GM18499 (cell line): ENCODE results near the gene GH2.
"Not testable (repeated sequence)": the region's sequence is repeated elsewhere in the genome, so short reads cannot be mapped to it uniquely, and the experiment has no call there.

ENCODE experiments used
- ATAC-seq: cut with Tn5 transposase; IDR thresholded peaks from one replicate; pipeline ENCODE4 v1.9.1; 2021; ENCODE audit warnings: moderate number of reproducible peaks; ENCODE audit not compliant: insufficient read depth, unreplicated experiment

Gene GH2

DNA sequence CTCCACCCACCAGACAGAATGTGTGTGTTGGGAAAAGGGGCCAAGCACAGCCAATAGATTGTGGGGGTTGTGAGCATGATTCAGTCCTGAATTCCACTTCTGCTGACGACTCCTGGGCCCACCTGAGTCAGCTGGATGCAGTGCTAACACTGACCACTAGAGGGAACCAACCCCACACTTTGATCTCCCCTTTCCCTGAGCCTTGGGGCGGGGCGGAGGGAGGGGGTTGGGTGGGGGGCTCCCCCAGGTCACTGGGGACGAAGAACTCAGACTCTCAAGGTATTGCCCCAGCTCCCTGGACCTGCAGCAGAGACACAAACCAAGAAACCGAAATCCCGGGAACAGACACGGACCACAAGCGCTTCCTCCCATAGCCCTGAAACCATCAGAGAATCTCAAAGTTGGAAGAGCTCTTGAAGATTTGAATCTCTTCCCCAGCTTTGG lies 29.9 kb upstream of the GH2 start:
- no peak for ATAC-seq

DNA sequence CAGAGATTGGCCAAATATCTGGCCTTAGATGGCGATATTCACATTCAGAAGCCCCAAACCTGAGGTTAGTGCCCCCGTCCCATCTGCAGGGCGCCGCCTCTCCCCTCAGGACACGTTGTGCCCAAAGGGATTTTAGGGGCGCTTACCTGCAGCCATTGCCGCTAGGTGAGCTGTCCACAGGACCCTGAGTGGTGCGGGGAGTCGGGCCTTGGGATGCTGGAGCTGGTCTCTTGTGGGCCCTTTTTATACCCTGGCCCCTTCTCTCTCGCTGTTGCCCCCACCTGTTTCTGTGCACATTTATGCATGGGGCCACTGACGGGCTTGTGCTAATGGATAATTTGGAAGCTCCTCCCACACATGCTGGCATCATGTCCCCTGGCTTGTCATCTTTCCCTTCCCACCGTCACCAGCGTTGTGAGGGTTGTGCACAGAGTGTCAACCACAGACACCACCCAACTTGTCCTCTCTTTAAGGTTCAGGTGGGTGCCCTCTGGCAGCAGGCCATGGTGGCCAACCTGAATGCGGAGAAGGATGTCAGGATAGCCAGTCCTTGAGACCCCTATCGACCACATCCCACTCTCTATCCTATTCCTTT lies 29.4 kb upstream of the GH2 start, which contains the start of gene CSHL1:
Gene CSHL1 (minus strand): TSS at position 218 of the 595 bp plus-strand sequence. CDS start 62 bp downstream, at position 156.
- ATAC-seq, result no peak

DNA sequence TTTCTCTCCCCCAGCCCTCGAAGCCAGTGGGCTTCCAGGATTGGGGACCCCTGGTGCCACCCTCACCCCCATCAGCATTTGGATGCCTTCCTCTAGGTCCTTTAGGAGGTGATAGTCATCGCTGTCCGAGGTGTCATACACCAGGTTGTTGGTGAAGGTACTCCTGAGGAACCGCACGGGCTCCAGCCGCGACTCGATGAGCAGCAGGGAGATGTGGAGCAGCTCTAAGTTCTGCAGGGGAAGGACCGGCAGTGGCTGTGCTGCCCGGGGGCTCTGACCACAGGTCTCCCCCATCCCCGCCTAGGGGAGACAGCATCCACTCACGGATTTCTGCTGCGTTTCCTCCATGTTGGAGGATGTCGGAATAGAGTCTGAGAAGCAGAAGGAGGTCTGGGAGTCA lies 28.4 kb upstream of the GH2 start:
- ATAC-seq, result no peak

DNA sequence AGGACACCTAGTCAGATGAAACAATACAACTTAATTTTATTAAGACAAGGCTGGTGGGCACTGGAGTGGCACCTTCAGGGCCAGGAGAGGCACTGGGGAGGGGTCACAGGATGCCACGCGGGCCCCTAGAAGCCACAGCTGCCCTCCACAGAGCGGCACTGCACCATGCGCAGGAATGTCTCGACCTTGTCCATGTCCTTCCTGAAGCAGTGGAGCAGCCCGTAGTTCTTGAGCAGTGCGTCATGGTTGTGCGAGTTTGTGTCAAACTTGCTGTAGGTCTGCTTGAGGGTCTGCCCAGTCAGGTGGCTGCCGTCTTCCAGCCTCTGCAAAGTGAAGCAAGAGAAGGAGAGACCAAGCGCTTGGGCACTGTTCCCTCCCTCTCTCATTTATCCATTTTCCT lies 27.8 kb upstream of the GH2 start:
- not testable (repeated sequence) for ATAC-seq

DNA sequence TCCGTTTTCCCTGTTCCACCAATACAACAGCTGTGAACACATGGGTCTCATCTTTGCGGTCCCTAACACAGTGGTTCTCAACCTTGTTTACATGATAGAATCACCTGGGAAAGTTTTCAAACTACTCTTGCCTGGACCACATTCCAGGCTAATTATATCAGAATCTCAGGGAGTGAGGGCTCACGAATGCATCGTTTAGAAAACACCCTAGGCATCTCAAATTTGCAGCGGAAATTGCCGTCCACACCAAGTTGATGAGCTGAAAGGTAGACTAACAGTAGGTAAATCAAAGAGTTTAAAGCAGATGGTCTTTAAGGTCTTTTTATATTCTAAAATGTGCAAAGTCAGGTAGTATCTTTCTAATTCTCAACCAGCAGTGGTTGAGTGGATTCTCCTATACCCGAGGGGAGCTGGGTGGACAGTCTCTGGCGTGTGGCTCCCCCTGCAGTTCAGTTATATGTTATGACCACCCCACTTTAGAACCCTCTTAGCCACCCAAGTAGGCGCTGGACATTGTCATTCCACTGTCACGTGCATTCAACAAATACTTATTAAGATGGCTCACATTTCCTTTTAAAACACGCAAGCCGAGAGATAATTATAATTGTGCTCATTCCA lies 25.5 kb upstream of the GH2 start:
- not testable (repeated sequence) for ATAC-seq

DNA sequence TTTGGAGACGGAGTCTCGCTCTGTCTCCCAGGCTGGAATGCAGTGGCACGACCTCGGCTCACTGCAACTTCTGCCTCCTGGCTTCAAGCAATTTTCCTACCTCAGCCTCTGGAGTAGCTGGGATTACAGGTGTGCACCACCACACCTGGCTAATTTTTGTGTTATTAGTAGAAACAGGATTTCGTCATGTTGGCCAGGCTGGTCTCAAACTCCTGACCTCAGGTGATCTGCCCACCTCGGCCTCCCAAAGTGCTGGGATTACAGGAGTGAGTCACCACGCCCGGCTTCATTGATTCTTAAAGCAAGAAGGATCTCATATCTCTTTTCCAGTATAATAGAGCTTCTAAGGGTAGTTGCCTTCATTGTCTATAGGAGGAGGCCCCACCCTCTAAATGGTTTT lies 23.1 kb upstream of the GH2 start:
- ATAC-seq, result not testable (repeated sequence)

DNA sequence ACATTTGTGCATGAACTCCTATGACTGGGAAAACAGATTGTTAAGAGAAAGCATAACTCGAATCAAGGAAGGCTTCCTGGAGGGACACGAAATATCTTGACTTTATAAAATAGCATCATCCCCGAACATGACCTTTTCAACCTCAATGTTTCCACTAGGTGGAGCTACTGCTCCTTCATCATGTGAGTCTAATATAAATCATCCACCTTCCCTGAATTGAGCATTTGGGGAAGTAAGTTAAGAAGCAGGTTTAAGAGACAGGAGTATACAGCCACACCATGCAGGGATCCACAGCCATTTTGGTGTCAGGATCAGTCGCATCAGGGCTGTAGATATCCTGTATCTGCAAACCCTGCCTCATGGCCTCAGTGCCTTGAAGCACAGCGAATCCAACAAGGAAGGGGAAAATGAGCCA lies 22.1 kb upstream of the GH2 start:
- ATAC-seq, result not testable (repeated sequence)

DNA sequence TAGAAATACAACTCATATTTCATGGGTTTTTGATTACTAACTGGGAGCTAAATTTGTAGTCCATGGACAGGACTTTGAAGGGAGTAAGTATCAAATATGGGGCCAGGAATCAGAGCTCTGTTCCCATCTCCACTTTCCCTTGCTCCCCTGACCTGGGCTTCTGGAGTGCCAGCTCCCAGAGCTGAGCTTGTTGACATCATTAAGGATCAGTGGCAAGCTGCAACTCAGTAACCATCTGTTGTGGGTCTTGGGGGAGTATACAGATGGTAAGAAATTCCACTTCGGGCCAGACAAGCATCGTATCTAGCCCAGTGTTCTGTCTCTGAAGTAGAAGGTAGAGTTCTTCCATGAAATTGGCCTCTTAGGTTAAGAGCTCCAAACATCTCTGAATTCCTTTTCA lies 20.2 kb upstream of the GH2 start:
- ATAC-seq, result not testable (repeated sequence)

DNA sequence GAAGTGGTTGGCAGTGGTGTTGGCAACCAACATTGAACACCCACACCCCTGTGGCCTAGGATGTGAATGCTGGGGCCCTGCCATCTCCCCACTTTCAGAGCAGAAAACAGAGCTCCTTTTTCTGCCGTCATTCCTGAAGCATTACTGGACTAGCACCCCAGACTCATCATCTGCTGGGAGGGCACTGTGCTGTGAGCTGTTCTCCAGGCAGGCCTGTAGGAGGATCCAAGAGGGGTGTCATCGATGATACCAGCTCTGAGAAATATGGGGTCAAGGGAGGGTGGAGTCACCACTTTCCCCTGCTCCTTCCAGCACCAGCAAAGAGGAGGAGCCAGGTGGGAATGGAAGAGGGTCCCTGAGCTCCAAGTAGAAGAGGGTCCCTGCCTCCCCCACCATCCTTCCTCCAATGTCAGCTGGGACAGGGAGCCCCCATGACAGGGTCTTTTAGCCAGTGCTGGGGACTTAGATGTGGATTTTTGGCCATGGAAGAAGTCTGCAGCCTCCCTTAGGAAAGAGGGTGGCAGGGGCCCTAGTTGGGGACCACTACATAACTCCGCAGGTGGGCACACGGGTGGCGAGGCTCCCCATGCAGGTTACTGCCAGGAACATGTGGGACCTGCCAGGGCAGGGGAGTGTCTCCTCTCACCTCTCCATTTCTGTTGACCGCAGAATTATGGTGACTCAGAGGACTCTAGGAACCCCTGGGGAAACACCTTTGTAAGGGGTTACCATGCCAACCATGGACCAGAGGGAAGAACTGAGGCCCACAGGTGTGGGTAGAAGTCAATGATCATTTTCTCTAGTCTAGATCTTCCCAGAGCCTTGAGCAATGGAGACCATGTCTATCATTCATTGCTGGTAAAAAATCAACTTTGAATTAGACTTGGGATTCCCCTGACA lies 17.4 kb upstream of the GH2 start:
- ATAC-seq, result not testable (repeated sequence)

DNA sequence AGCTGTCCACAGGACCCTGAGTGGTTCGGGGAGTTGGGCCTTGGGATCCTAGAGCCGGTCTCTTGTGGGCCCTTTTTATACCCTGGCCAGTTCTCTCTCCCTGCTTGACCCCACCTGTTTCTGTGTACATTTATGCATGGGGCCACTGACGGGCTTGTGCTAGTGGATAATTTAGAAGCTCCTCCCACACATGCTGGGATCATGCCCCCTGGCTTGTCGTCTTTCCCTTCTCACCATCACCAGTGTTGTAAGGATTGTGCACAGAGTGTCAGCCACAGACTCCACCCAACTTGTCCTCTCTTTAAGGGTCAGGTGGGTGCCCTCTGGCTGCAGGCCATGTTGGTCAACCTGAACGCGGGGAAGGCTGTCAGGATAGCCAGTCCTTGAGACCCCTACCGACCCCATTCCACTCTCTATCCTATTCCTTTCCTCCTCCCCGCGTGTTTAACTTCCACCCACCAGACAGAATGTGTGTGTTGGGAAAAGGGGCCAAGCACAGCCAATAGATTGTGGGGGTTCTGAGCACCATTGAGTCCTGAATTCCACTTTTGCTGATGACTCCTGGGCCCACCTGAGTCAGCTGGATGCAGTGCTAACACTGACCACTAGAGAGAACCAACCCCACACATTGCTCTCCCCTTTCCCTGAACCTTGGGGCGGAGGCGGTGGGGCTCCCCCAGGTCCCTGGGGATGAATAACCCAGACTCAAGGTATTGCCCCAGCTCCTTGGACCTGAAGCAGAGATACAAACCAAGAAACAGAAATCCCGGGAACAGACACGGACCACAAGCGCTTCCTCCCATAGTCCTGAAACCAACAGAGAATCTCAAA lies 15.0 kb upstream of the GH2 start, which contains the start of gene CSH1:
Gene CSH1 (minus strand): TSS at position 51 of the 831 bp plus-strand sequence. CDS start 63 bp downstream, outside the sequence.
- ATAC-seq, result not testable (repeated sequence)

DNA sequence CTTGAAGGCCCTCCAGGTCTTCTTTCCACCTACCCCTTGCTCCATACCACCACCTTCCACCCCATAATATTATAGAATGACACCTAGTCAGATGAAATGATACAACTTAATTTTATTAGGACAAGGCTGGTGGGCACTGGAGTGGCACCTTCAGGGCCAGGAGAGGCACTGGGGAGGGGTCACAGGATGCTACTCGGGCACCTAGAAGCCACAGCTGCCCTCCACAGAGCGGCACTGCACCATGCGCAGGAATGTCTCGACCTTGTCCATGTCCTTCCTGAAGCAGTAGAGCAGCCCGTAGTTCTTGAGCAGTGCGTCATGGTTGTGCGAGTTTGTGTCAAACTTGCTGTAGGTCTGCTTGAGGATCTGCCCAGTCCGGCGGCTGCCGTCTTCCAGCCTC lies 13.1 kb upstream of the GH2 start:
- not testable (repeated sequence) for ATAC-seq

DNA sequence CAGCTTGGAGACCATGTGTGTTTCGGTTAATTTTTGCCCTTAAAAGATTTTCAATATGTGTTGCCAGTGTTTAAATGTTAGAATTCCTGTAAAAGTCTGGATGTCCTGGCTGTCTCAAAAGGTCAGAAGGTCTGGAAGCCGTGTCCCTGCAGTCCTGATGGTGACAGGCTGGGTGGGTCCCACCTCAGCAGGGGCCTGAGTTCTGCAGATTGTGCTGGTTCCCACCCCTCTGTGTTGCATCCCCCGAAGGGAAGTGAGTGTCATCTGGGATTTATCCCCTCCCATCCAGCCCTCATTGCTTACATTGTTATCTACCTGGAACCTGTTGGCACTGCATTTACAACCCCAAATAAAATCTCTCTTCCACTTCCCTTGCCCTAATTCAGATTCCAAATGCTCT lies 12.3 kb upstream of the GH2 start:
- ATAC-seq, result not testable (repeated sequence)

DNA sequence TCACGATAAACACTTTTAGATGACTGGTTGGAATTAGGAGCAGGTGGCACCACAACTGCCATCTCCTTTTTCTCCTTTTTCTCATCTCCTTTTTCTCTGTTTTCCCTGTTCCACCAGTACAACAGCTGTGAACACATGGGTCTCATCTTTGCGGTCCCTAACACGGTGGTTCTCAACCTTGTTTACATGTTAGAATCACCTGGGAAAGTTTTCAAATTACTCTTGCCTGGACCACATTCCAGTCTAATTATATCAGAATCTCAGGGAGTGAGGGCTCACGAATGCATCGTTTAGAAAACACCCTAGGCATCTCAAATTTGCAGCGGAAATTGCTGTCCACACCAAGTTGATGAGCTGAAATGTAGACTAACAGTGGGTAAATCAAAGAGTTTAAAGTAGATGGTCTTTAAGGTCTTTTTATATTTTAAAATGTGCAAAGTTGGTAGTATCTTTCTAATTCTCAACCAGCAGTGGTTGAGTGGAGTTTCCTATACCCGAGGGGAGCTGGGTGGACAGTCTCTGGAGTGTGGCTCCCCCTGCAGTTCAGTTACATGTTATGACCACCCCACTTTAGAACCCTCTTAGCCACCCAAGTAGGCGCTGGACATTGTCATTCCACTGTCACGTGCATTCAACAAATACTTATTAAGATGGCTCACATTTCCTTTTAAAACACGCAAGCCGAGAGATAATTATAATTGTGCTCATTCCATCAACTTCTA lies 10.7 kb upstream of the GH2 start:
- ATAC-seq, result not testable (repeated sequence)

DNA sequence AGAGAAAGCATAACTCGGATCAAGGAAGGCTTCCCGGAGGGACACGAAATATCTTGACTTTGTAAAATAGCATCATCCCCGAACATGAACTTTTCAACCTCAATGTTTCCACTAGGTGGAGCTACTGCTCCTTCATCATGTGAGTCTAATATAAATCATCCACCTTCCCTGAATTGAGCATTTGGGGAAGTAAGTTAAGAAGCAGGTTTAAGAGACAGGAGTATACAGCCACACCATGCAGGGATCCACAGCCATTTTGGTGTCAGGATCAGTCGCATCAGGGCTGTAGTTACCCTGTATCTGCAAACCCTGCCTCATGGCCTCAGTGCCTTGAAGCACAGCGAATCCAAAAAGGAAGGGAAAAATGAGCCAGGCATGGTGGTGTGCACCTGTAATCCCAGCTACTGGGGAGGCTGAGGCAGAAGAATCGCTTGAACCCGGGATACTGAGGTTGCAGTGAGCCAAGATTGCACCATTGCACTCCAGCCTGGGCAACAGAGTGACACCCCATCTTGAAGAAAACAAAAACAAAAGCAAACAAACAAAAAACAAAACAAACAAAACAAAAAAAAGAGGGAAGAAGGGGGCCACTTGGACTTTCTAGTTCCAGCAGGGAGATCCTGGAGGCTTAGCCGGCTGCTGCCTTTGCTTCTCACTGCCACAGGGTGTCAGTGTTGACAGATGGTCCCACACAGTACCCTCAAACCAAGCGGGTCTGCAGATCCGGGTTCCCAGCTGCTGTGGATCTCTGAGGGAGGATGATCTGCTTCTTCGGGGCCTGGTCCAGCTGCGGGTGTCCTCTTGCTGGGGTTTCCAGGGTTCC lies 7.5 kb upstream of the GH2 start:
- ATAC-seq, result not testable (repeated sequence)

DNA sequence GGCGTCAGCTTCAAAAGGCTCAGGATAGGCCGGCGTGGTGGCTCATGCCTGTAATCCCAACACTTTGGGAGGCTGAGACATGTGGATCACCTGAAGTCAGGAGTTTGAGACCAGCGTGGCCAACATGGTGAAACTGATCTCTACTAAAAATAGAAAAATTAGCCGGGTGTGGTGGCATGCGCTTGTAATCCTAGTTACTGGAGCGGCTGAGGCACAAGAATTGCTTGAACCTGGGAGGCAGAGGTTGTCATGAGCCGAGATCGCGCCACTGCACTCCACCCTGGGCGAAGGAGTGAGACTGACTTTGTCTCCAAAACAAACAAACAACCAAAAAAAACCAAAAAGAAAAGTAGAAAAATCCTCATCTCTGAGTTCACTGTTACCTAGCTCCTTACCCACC lies 3.4 kb upstream of the GH2 start:
- ATAC-seq, result not testable (repeated sequence)

DNA sequence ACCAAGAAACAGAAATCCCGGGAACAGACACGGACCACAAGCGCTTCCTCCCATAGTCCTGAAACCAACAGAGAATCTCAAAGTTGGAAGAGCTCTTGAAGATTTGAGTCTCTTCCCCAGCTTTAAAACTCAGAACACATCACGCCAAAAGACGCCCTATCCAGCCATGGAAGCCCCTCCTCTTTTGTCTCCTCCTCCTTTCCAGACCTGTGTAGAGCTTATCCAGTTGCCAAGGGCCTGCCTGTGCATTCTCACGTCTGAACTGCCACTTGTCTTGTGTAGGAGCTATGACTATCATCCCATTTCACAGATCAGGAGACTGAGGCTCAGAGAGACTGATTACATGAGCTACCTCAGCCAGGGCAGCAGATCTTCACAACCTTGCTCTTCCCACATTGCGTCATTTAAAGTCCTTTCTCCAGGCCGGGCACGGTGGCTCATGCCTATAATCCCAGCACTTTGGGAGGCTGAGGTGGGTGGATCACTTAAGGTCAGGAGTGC lies 932 bp upstream of the GH2 start:
- ATAC-seq, result not testable (repeated sequence)

DNA sequence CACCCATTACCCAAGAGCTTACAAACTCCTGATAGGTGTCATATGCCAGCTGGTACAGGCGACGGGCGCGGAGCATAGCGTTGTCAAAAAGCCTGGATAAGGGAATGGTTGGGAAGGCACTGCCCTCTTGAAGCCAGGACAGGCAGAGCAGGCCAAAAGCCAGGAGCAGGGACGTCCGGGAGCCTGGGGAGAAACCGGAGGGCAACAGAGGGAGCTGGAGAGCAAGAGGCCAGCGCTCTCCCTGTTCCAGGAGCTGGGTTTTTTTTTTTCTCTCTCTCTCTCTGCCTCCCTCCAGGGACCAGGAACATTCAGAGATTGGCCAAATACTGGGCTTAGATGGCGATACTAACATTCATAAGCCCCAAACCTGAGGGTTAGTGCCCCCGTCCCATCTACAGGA lies 407 bp downstream of the GH2 start:
- ATAC-seq, result not testable (repeated sequence)

DNA sequence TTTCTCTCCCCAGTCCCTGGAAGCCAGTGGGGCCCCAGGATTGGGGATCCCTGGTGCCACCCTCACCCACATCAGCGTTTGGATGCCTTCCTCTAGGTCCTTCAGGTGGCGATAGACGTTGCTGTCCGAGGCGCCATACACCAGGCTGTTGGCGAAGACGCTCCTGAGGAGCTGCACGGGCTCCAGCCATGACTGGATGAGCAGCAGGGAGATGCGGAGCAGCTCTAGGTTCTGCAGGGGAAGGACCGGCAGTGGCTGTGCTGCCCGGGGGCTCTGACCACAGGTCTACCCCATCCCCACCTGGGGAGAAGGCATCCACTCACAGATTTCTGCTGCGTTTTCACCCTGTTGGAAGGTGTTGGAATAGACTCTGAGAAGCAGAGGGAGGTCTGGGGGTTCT lies 1.0 kb downstream of the GH2 start:
- ATAC-seq, result no peak
